PC-9 (cell line): Measurements from ENCODE around the gene IL10RB.

Experiments used
- EZH2 ChIP-seq: fragments of 200-600 bp; sonication (generic); IDR thresholded peaks from 2 replicates; pipeline ENCODE4 v1.8.0; 2017; ENCODE audit warnings: antibody characterized with exemption, low read depth
- TF ChIP-seq, protein P1 (sequence below): fragments of 200-600 bp; sonication (generic); conservative IDR thresholded peaks from 2 replicates; pipeline ENCODE4 v1.6.1; 2017; ENCODE audit warnings: mixed run types, antibody characterized with exemption, mild to moderate bottlenecking, moderate library complexity

DNA sequence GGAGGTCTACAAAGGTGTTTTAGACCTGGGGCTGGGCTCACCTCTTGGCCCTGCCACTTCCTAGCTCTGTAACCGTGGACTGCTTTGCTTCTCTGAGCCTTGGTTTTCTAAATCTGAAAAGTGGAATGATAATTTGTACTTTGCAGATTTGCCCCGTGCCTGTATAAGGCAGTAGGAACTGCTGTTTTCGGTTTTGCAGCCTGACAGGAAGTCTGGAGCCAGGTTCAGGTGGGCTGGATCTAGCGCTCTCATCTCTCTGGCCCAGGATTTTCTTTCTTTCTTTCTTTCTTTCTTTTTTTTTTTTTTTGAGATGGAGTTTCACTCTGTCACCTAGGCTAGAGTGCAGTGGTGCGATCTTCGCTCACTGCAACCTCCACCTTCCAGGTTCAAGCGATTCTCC, 19.2 kb upstream of the IL10RB start:
- TF ChIP-seq, protein P1, sequence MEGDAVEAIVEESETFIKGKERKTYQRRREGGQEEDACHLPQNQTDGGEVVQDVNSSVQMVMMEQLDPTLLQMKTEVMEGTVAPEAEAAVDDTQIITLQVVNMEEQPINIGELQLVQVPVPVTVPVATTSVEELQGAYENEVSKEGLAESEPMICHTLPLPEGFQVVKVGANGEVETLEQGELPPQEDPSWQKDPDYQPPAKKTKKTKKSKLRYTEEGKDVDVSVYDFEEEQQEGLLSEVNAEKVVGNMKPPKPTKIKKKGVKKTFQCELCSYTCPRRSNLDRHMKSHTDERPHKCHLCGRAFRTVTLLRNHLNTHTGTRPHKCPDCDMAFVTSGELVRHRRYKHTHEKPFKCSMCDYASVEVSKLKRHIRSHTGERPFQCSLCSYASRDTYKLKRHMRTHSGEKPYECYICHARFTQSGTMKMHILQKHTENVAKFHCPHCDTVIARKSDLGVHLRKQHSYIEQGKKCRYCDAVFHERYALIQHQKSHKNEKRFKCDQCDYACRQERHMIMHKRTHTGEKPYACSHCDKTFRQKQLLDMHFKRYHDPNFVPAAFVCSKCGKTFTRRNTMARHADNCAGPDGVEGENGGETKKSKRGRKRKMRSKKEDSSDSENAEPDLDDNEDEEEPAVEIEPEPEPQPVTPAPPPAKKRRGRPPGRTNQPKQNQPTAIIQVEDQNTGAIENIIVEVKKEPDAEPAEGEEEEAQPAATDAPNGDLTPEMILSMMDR, result no peak
- no peak for TF ChIP-seq EZH2
